Measurements from ENCODE around the gene FGFR3.
"Not testable (repeated sequence)": the region's sequence is repeated elsewhere in the genome, so short reads cannot be mapped to it uniquely, and the experiment has no call there.

The FGFR3 gene

GRCh38 chr4:1821679-1822567 lies 28.8 kb downstream of the FGFR3 start:
- no peak for DNase-seq

- DNase-seq = no peak
These were observed 29.8 kb downstream of the FGFR3 start for GRCh38 chr4:1822568-1823544.

GRCh38 chr4:1823545-1823932 lies 30.4 kb downstream of the FGFR3 start:
- DNase-seq = no peak

- no peak for DNase-seq
These were observed 31.7 kb downstream of the FGFR3 start for GRCh38 chr4:1824746-1825145.

- DNase-seq = no peak
These were observed 32.2 kb downstream of the FGFR3 start for GRCh38 chr4:1825326-1825725.

- no peak for DNase-seq
These were observed 33.6 kb downstream of the FGFR3 start for GRCh38 chr4:1826531-1827350.

- no peak for DNase-seq
These were observed 37.1 kb downstream of the FGFR3 start for GRCh38 chr4:1830234-1830633.

- no peak for DNase-seq
These were observed 37.6 kb downstream of the FGFR3 start for GRCh38 chr4:1830642-1831228.

- no peak for DNase-seq
These were observed 38.2 kb downstream of the FGFR3 start for GRCh38 chr4:1831331-1831730.

- DNase-seq = no peak
These were observed 39.6 kb downstream of the FGFR3 start for GRCh38 chr4:1832690-1833089.

- DNase-seq = no peak
These were observed 40.4 kb downstream of the FGFR3 start for GRCh38 chr4:1833307-1834046.

- no peak for DNase-seq
These were observed 41.1 kb downstream of the FGFR3 start for GRCh38 chr4:1834047-1834775.

GRCh38 chr4:1835836-1836235 lies 42.7 kb downstream of the FGFR3 start:
- not testable (repeated sequence) for DNase-seq

- no peak for DNase-seq
These were observed 43.6 kb downstream of the FGFR3 start for GRCh38 chr4:1836650-1837049.

- DNase-seq = no peak
These were observed 44.0 kb downstream of the FGFR3 start for GRCh38 chr4:1837069-1837468.

GRCh38 chr4:1839282-1839681 lies 46.2 kb downstream of the FGFR3 start:
- DNase-seq = no peak

- peak in 1 of 5 experiments; percentile 22 for DNase-seq
These were observed 48.3 kb downstream of the FGFR3 start for GRCh38 chr4:1841201-1841886.

GRCh38 chr4:1841887-1842210 lies 48.8 kb downstream of the FGFR3 start:
- DNase-seq = no peak

- DNase-seq = no peak
These were observed 49.3 kb downstream of the FGFR3 start for GRCh38 chr4:1842339-1842895.

GRCh38 chr4:1842993-1843448 lies 49.9 kb downstream of the FGFR3 start:
- no peak for DNase-seq

Data from T-helper 2 cell (primary cell).